Epithelial cell of proximal tubule (primary cell): ENCODE results near the gene NXT1. TPM values are rescaled to one million over a fixed set of nuclear protein-coding genes. Genes with fewer than 3 reads are reported as not detected.

Source experiments
- DNase-seq: peaks from one replicate; pipeline ENCODE4 v3.0.0-alpha.2; 2011; ENCODE audit warnings: low read depth
- H3K4me3 ChIP-seq: 2 replicates; pipeline ENCODE4 v1.5.1; 2011; ENCODE audit warnings: low read depth, mild to moderate bottlenecking, low read length
- total RNA-seq: library from RNA; depleted of rRNA; stranded (reverse); fragments of >200 nt; gene quantifications from 2 replicates; pipeline ENCODE4 v1.2.3, GENCODE V29; 2015
- TF ChIP-seq, protein P1 (sequence below): conservative IDR thresholded peaks from 2 replicates; pipeline ENCODE4 v1.5.1; 2012; ENCODE audit warnings: low read depth, mild to moderate bottlenecking, low read length

Gene NXT1
- total RNA-seq, 1 donor from 2014 or later: 47.0 TPM

DNA sequence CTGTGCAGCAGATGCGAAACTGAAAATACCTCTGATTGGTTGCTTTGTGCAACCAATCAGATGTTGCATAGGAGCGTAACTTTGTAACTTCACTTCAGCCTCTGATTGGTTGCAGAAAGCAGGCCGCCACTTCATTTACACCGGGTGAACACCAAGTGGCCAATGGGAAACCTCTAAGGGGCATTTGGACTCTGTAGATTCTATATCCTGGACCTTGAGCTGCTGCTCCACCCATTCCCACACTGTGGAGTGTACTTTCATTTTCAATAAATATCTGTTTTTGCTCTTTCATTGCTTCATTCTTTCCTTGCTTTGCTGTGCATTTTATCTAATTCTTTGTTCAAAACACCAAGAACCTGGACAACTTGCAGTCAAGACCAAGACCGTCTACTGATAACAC, 14.1 kb upstream of the NXT1 start:
- no peak overlapping the region for H3K4me3 ChIP-seq
- no peak for DNase-seq
- TF ChIP-seq, protein P1, sequence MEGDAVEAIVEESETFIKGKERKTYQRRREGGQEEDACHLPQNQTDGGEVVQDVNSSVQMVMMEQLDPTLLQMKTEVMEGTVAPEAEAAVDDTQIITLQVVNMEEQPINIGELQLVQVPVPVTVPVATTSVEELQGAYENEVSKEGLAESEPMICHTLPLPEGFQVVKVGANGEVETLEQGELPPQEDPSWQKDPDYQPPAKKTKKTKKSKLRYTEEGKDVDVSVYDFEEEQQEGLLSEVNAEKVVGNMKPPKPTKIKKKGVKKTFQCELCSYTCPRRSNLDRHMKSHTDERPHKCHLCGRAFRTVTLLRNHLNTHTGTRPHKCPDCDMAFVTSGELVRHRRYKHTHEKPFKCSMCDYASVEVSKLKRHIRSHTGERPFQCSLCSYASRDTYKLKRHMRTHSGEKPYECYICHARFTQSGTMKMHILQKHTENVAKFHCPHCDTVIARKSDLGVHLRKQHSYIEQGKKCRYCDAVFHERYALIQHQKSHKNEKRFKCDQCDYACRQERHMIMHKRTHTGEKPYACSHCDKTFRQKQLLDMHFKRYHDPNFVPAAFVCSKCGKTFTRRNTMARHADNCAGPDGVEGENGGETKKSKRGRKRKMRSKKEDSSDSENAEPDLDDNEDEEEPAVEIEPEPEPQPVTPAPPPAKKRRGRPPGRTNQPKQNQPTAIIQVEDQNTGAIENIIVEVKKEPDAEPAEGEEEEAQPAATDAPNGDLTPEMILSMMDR: no peak

DNA sequence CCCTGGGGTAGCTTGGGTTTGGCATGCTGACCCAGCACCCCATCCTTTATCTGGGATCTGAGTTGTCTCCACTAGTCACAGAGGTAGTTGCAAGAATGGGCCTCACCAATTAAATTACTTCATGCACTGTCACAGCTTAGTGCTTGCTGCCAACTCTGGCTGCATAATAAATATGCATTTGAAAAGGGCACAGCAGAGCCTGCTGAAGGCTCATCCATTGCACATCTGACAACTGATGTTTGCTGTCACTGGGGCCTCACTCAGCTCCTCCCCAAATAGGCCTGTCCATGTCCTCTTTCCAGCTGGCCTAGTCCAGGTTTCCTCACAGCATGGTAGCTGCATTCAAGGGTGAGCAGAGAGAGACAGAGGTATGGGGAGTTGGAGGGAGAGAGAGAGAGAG, 13.3 kb upstream of the NXT1 start:
- TF ChIP-seq, protein P1: no peak
- DNase-seq: no peak
- H3K4me3 ChIP-seq: no peak overlapping the region

DNA sequence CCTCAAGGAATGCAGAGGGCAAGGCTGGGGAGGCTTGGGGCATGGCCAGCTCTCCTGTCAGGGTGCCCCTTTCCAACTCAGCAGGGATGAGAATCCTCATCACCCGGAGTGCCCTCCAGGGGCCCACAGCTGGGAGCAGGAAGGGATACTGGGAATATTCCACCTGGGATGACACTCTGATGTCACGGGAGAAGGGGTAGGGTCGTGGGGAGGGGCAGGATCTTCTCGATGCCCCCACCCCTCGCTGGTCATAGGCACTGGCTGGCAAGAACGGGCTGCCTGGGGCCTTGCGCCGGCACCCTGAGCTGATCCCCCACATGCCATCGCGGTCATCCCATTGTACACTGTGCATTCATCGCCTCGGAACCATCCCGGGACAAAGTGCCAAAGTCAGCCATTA, 10.6 kb upstream of the NXT1 start:
- no peak overlapping the region for H3K4me3 ChIP-seq
- TF ChIP-seq, protein P1: no peak
- DNase-seq: no peak

DNA sequence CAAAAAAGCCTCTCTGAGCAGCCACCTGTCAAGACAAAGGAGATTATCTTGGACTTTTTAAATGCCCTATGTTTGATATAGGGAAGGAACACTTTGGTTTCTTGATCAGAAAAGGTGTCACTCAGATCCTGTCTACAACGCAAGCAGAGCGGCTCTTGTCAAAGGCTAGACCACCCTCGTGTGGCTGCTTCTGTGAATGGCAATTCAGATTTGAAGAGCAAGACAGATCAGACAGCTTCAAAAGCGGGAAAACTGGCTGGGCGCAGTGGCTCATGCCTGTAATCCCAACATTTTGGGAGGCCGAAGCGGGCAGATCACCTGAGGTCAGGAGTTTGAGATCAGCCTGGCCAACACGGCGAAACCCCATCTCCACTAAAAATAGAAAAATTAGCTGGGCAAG, 10.1 kb upstream of the NXT1 start:
- DNase-seq: no peak
- no peak overlapping the region for H3K4me3 ChIP-seq
- TF ChIP-seq, protein P1: peak; percentile 70

DNA sequence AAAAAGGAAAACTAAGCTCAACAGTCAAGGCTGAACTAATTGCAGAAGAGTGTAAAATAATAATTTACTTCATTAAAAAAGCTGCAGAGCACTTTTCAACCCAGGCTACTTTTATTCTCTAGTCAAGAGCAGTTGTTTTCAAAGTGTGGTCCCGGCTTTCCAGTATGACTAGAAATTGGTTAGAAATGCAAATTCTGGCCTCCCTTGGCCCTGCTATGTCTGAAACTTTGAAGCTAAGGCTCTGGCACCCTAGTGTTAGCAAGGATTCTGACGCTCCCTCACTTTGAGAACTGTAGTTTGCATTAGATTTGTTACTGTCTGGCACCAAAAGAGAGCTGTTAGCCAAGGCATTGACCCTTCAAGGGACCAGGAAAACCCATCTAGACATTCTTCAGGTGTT, 9.5 kb upstream of the NXT1 start:
- DNase-seq: no peak
- TF ChIP-seq, protein P1: no peak
- no peak overlapping the region for H3K4me3 ChIP-seq

DNA sequence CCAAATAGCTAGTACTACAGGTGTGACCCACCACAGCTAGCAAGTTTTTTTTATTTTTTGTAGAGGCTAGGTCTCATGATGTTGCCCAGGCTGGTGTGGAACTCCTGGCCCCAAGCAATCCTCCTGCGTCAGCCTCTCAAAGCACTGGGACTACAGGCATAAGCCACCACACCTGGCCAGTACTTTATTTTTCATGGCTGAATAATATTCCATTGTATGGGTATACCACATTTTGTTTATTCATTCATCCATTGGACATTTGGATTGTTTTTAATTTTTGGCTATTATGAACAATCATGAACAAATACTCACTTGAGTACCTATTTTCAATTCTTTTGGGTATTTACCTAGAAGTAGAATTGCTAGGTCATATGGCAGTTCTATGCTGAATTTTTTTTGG, 7.0 kb upstream of the NXT1 start:
- TF ChIP-seq, protein P1: no peak
- no peak overlapping the region for H3K4me3 ChIP-seq
- DNase-seq: no peak

DNA sequence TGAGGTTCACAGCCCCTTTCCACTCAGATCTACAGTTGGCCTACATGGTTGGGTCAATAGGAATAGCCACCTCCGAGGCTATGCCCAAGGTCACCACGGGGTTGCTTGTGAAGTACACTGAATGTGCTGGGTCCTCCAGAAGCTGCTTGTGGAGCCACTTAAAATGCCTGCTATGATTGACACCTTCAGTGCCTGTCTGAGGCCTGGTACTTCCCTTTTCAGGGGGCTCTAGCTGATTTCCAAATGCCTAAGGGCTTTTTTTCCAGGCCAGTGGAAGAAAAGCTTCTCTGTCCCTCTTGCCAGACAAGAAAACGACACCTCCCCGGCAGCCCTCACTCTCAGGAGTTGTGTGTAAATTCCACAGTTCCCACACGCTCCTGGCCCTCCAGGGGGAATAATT, 6.3 kb upstream of the NXT1 start:
- no peak overlapping the region for H3K4me3 ChIP-seq
- TF ChIP-seq, protein P1: no peak
- DNase-seq: no peak
